ENCODE results near the gene UBASH3B. TPM values are rescaled to one million over a fixed set of nuclear protein-coding genes. Genes with fewer than 3 reads are reported as not detected.

Gene UBASH3B
- total RNA-seq, 1 donor = 11.0 TPM

Small RNAs within 50 kb of the gene (small RNA-seq; reads per million reads assigned to genes)
- not detected for gene RF01210

Other genes starting within 250 kb of the UBASH3B start
- gene CRTAM, start 182.8 kb downstream of the UBASH3B start, total RNA-seq = 0.27 TPM
- 3.0 TPM for gene JHY, start 227.0 kb downstream of the UBASH3B start, total RNA-seq

All from hematopoietic multipotent progenitor cell (in vitro differentiated cells).